ENCODE data around the gene JARID2.

Gene JARID2

GRCh38 chr6:15487262-15487661 is 241.4 kb downstream of the JARID2 start:
- Histone ChIP-seq H3K36me3 (ENCODE audit: control insufficient read depth in 5 of 5, insufficient read depth in 5 of 5, low read length in 5 of 5) (peaks cover 0 to 25% (median 25%) of the 10 kb centered on the region in 5 donors), H3K9ac (ENCODE audit: low read length in 5 of 5) (no peak overlapping the region), H3K4me3 (ENCODE audit: low read depth in 1 of 5, low read length in 5 of 5) (no peak overlapping the region), H3K4me1 (ENCODE audit: control insufficient read depth in 5 of 5, insufficient read depth in 5 of 5, low read length in 5 of 5) (peaks cover 0 to 11% (median 10%) of the 10 kb centered on the region in 5 donors), H3K27ac (ENCODE audit: low read depth, low read length) (no peak overlapping the region), H3K9me3 (ENCODE audit: control insufficient read depth in 5 of 5, low read length in 5 of 5) (no peaks in the 10 kb centered on the region), H3K27me3 (ENCODE audit: control insufficient read depth in 5 of 5, insufficient read depth in 4 of 5, low read length in 5 of 5) (no peaks in the 10 kb centered on the region)

GRCh38 chr6:15489261-15489962 is 243.5 kb downstream of the JARID2 start:
- no peak overlapping the region for H3K9ac ChIP-seq (ENCODE audit: low read length in 5 of 5)
- H3K27me3 ChIP-seq (ENCODE audit: control insufficient read depth in 5 of 5, insufficient read depth in 4 of 5, low read length in 5 of 5) = no peaks in the 10 kb centered on the region
- H3K36me3 ChIP-seq (ENCODE audit: control insufficient read depth in 5 of 5, insufficient read depth in 5 of 5, low read length in 5 of 5) = peaks cover 0 to 25% (median 25%) of the 10 kb centered on the region in 5 donors
- peaks cover 0 to 11% (median 10%) of the 10 kb centered on the region in 5 donors for H3K4me1 ChIP-seq (ENCODE audit: control insufficient read depth in 5 of 5, insufficient read depth in 5 of 5, low read length in 5 of 5)
- no peak overlapping the region for H3K27ac ChIP-seq (ENCODE audit: low read depth, low read length)
- no peak overlapping the region for H3K4me3 ChIP-seq (ENCODE audit: low read depth in 1 of 5, low read length in 5 of 5)
- no peaks in the 10 kb centered on the region for H3K9me3 ChIP-seq (ENCODE audit: control insufficient read depth in 5 of 5, low read length in 5 of 5)

GRCh38 chr6:15490242-15491100 is 244.6 kb downstream of the JARID2 start:
- H3K9ac ChIP-seq (ENCODE audit: low read length in 5 of 5) = no peak overlapping the region
- H3K27ac ChIP-seq (ENCODE audit: low read depth, low read length) = no peak overlapping the region
- peaks cover 0 to 16% (median 12%) of the 10 kb centered on the region in 5 donors for H3K4me1 ChIP-seq (ENCODE audit: control insufficient read depth in 5 of 5, insufficient read depth in 5 of 5, low read length in 5 of 5)

GRCh38 chr6:15491255-15491985 is 245.6 kb downstream of the JARID2 start:
- Histone ChIP-seq H3K27ac (ENCODE audit: low read depth, low read length) (no peak overlapping the region), H3K4me1 (ENCODE audit: control insufficient read depth in 5 of 5, insufficient read depth in 5 of 5, low read length in 5 of 5) (peaks cover 0 to 19% (median 14%) of the 10 kb centered on the region in 5 donors), H3K27me3 (ENCODE audit: control insufficient read depth in 5 of 5, insufficient read depth in 4 of 5, low read length in 5 of 5) (no peaks in the 10 kb centered on the region), H3K9ac (ENCODE audit: low read length in 5 of 5) (no peak overlapping the region), H3K9me3 (ENCODE audit: control insufficient read depth in 5 of 5, low read length in 5 of 5) (no peaks in the 10 kb centered on the region), H3K4me3 (ENCODE audit: low read depth in 1 of 5, low read length in 5 of 5) (no peak overlapping the region), H3K36me3 (ENCODE audit: control insufficient read depth in 5 of 5, insufficient read depth in 5 of 5, low read length in 5 of 5) (peaks cover 0 to 35% (median 30%) of the 10 kb centered on the region in 5 donors)

More at GRCh38 chr6:15490242-15491100, 244.6 kb downstream of the JARID2 start:
- Histone ChIP-seq H3K36me3 (ENCODE audit: control insufficient read depth in 5 of 5, insufficient read depth in 5 of 5, low read length in 5 of 5) (peaks cover 0 to 27% (median 25%) of the 10 kb centered on the region in 5 donors), H3K27me3 (ENCODE audit: control insufficient read depth in 5 of 5, insufficient read depth in 4 of 5, low read length in 5 of 5) (no peaks in the 10 kb centered on the region), H3K9me3 (ENCODE audit: control insufficient read depth in 5 of 5, low read length in 5 of 5) (no peaks in the 10 kb centered on the region), H3K4me3 (ENCODE audit: low read depth in 1 of 5, low read length in 5 of 5) (no peak overlapping the region)

GRCh38 chr6:15491986-15492269 is 246.1 kb downstream of the JARID2 start:
- no peak overlapping the region for H3K9ac ChIP-seq (ENCODE audit: low read length in 5 of 5)
- peaks cover 0 to 19% (median 14%) of the 10 kb centered on the region in 5 donors for H3K4me1 ChIP-seq (ENCODE audit: control insufficient read depth in 5 of 5, insufficient read depth in 5 of 5, low read length in 5 of 5)
- no peak overlapping the region for H3K27ac ChIP-seq (ENCODE audit: low read depth, low read length)
- peaks cover 0 to 40% (median 35%) of the 10 kb centered on the region in 5 donors for H3K36me3 ChIP-seq (ENCODE audit: control insufficient read depth in 5 of 5, insufficient read depth in 5 of 5, low read length in 5 of 5)
- H3K27me3 ChIP-seq (ENCODE audit: control insufficient read depth in 5 of 5, insufficient read depth in 4 of 5, low read length in 5 of 5) = no peaks in the 10 kb centered on the region
- no peaks in the 10 kb centered on the region for H3K9me3 ChIP-seq (ENCODE audit: control insufficient read depth in 5 of 5, low read length in 5 of 5)
- no peak overlapping the region for H3K4me3 ChIP-seq (ENCODE audit: low read depth in 1 of 5, low read length in 5 of 5)

GRCh38 chr6:15493437-15494168 is 247.7 kb downstream of the JARID2 start:
- Histone ChIP-seq H3K9me3 (ENCODE audit: control insufficient read depth in 5 of 5, low read length in 5 of 5) (no peaks in the 10 kb centered on the region), H3K4me1 (ENCODE audit: control insufficient read depth in 5 of 5, insufficient read depth in 5 of 5, low read length in 5 of 5) (peaks cover 0 to 19% (median 15%) of the 10 kb centered on the region in 5 donors), H3K4me3 (ENCODE audit: low read depth in 1 of 5, low read length in 5 of 5) (no peak overlapping the region), H3K27ac (ENCODE audit: low read depth, low read length) (no peak overlapping the region), H3K27me3 (ENCODE audit: control insufficient read depth in 5 of 5, insufficient read depth in 4 of 5, low read length in 5 of 5) (no peaks in the 10 kb centered on the region), H3K9ac (ENCODE audit: low read length in 5 of 5) (no peak overlapping the region), H3K36me3 (ENCODE audit: control insufficient read depth in 5 of 5, insufficient read depth in 5 of 5, low read length in 5 of 5) (peaks cover 0 to 36% (median 24%) of the 10 kb centered on the region in 5 donors)

GRCh38 chr6:15495375-15495901 is 249.6 kb downstream of the JARID2 start:
- Histone ChIP-seq H3K27me3 (ENCODE audit: control insufficient read depth in 5 of 5, insufficient read depth in 4 of 5, low read length in 5 of 5) (no peaks in the 10 kb centered on the region), H3K4me3 (ENCODE audit: low read depth in 1 of 5, low read length in 5 of 5) (no peak overlapping the region), H3K36me3 (ENCODE audit: control insufficient read depth in 5 of 5, insufficient read depth in 5 of 5, low read length in 5 of 5) (peaks cover 0 to 40% (median 19%) of the 10 kb centered on the region in 5 donors), H3K4me1 (ENCODE audit: control insufficient read depth in 5 of 5, insufficient read depth in 5 of 5, low read length in 5 of 5) (peaks cover 0 to 19% (median 16%) of the 10 kb centered on the region in 5 donors), H3K9ac (ENCODE audit: low read length in 5 of 5) (no peak overlapping the region), H3K9me3 (ENCODE audit: control insufficient read depth in 5 of 5, low read length in 5 of 5) (no peaks in the 10 kb centered on the region), H3K27ac (ENCODE audit: low read depth, low read length) (no peak overlapping the region)

- H3K4me1 ChIP-seq (ENCODE audit: control insufficient read depth in 5 of 5, insufficient read depth in 5 of 5, low read length in 5 of 5) = peaks cover 0 to 14% (median 12%) of the 10 kb centered on the region in 5 donors
- H3K4me3 ChIP-seq (ENCODE audit: low read depth in 1 of 5, low read length in 5 of 5) = no peak overlapping the region
- no peak overlapping the region for H3K27ac ChIP-seq (ENCODE audit: low read depth, low read length)
- H3K27me3 ChIP-seq (ENCODE audit: control insufficient read depth in 5 of 5, insufficient read depth in 4 of 5, low read length in 5 of 5) = no peaks in the 10 kb centered on the region
- H3K9me3 ChIP-seq (ENCODE audit: control insufficient read depth in 5 of 5, low read length in 5 of 5) = no peaks in the 10 kb centered on the region
- H3K36me3 ChIP-seq (ENCODE audit: control insufficient read depth in 5 of 5, insufficient read depth in 5 of 5, low read length in 5 of 5) = peaks cover 0 to 51% (median 29%) of the 10 kb centered on the region in 5 donors
- no peak overlapping the region for H3K9ac ChIP-seq (ENCODE audit: low read length in 5 of 5)
Measured at GRCh38 chr6:15496345-15497131, 250.7 kb downstream of the JARID2 start.

GRCh38 chr6:15498640-15499039 is 252.8 kb downstream of the JARID2 start:
- H3K36me3 ChIP-seq (ENCODE audit: control insufficient read depth in 5 of 5, insufficient read depth in 5 of 5, low read length in 5 of 5) = peaks cover 0 to 63% (median 37%) of the 10 kb centered on the region in 5 donors

More at GRCh38 chr6:15498640-15499039, 252.8 kb downstream of the JARID2 start:
- no peak overlapping the region for H3K4me3 ChIP-seq (ENCODE audit: low read depth in 1 of 5, low read length in 5 of 5)
- no peaks in the 10 kb centered on the region for H3K9me3 ChIP-seq (ENCODE audit: control insufficient read depth in 5 of 5, low read length in 5 of 5)
- H3K27ac ChIP-seq (ENCODE audit: low read depth, low read length) = no peak overlapping the region
- H3K27me3 ChIP-seq (ENCODE audit: control insufficient read depth in 5 of 5, insufficient read depth in 4 of 5, low read length in 5 of 5) = no peaks in the 10 kb centered on the region
- peaks cover 0 to 22% (median 17%) of the 10 kb centered on the region in 5 donors for H3K4me1 ChIP-seq (ENCODE audit: control insufficient read depth in 5 of 5, insufficient read depth in 5 of 5, low read length in 5 of 5)
- H3K9ac ChIP-seq (ENCODE audit: low read length in 5 of 5) = no peak overlapping the region
